NCI-H187 (cell line): Measurements from ENCODE around the gene FRYL.
"Not testable (repeated sequence)": the region's sequence is repeated elsewhere in the genome, so short reads cannot be mapped to it uniquely, and the experiment has no call there.

ENCODE experiments used
- DNase-seq, 2 experiments: peaks; one replicate each; lab custom pipeline; 2025; lab: John Stamatoyannopoulos, UW

Gene FRYL

DNA sequence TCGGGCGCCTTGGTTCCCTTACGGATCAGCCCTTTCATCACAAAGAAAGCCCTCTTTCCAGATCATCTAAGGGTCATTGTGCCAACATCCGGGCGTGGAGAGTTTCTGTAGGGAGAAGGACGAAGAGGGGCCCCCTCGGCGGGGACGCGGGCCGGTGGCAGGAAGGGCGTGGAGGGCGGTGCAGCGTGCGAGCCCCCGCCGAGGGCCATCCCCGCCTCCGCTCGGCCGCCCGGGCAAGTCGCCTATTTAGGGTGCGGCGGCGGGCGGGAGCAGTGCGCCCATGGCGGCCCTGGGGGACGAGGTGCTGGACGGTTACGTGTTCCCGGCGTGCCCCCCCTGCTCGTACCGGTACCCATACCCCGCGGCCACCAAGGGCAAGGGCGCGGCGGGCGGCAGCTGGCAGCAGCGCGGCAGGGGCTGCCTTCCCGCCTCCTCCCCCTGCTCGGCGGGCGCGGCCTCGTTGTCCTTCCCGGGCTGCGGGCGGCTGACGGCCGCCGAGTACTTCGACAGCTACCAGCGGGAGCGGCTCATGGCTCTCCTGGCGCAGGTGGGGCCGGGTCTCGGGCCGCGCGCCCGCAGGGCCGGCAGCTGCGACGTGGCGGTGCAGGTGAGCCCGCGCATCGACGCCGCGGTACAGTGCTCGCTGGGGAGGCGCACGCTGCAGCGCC is 289.9 kb downstream of the FRYL start, which contains the start of gene ZAR1:
Gene ZAR1, plus strand, starts transcription at position 241 of the 668 bp plus-strand sequence. Its CDS starts 40 bp downstream, at position 281.
- no peak for DNase-seq

DNA sequence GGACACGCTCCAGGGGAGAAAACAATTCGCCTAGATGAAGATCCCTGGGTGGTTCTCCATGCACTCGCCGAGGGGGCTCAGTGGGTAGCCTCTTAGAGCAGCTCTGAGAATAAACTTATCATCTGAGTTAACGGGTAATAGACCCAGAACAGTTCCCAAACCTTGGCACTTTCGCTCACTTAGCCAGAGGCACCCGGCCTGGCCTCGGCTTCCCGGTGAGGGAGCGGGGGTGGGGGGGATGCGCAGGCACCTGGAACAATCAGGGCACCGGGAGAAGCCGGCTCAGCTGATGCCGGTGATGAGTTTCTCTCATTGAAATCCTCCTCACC is 290.4 kb downstream of the FRYL start:
- DNase-seq: no peak

DNA sequence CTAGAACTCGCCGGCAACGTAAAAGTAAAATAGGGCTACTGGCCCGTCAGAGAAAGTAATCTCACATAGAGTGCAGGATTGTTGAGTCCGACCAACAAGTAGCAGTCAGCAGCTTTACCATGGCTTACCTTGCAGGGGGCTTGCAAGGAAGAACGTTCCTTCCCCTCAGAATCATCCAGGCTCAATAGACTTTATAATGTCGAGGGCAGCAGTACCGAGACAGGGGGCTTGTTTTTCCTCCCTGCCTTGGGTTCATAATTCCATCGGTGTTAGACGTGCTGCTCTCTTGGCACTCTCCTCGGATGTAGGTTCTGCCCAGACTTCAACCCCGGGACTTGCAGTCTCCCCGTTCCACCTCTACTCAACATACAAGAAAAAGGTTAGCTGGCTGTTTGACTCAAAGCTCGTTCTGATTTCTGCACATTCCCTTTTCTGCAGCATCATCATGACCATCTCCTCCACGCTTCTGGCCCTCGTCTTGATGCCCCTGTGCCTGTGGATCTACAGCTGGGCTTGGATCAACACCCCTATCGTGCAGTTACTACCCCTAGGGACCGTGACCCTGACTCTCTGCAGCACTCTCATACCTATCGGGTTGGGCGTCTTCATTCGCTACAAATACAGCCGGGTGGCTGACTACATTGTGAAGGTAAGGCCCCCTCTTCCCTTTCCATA is 295.4 kb downstream of the FRYL start:
- DNase-seq: no peak

DNA sequence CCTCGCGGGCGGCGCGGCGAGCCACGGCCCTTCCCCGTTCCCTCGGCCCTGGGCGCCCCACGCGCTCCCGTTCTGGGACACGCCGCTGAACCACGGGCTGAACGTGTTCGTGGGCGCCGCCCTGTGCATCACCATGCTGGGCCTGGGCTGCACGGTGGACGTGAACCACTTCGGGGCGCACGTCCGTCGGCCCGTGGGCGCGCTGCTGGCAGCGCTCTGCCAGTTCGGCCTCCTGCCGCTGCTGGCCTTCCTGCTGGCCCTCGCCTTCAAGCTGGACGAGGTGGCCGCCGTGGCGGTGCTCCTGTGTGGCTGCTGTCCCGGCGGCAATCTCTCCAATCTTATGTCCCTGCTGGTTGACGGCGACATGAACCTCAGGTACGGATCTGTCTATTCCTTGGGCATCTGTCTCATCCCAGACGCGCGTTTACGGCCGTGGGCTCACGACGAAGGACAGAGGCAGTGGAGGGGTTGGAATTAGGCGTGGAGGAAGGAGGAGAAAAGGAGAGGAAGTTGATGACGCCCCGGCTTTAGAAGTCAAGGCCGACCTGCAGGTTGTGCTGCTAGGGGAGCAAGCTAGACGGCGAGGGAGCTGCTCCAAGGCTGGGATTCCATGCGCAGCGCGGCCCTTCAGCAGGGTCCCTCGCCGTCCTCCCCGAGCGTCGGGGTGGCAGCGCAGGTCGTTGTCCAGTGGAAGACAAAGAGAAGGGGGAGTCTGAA is 296.1 kb downstream of the FRYL start:
- no peak for DNase-seq

DNA sequence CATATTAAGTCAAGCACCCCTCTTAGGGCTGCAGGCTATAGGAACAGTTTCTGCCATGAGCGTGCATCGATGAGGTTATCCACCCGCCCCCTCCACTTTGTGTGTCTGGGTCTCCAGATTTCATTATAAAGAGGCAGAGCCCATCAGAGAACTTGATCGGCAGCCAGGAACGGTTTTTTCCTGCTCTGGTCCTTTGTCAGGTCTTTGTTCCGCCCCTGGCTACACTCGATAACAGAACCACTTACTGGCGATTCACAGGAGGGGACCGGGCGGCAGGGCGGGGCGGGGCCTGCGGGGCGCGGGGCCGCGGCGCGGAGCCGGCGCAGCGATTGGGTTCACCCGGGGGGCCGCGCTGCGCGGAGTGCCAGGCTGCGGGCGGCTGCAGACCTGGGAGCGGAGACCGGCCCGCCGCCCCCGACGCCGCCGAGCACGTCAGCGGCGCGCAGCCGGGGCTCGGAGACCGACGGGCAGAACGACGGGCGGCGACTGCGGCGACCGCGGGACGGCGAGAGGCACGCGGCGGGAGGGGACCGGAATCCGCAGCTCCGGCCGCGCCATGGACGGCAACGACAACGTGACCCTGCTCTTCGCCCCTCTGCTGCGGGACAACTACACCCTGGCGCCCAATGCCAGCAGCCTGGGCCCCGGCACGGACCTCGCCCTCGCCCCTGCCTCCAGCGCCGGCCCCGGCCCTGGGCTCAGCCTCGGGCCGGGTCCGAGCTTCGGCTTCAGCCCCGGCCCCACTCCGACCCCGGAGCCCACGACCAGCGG is 296.9 kb downstream of the FRYL start, which contains the start of gene SLC10A4:
Gene SLC10A4, plus strand, starts transcription at position 338 of the 771 bp plus-strand sequence. Its CDS starts 219 bp downstream, at position 557.
- DNase-seq: peak; percentile 17 to 30

DNA sequence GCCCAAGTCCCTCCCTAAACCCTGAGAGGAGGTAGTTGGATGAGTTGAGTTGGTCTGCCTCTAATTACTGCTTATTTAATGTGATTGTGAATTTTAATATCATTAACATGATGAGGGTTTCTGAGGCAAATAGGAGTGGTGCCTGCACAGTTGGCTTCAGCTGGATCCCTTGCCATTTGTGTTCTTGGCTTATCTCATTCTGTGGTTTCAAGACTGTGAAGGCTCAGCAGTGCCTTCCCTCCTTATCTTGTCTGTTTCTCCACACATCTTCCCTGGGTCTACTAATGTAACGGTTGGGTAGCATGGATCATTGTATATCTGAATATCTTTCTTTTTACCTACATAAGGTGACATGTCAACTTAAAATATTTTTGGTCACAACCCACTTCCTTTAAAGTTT is 298.5 kb downstream of the FRYL start:
- no peak for DNase-seq

DNA sequence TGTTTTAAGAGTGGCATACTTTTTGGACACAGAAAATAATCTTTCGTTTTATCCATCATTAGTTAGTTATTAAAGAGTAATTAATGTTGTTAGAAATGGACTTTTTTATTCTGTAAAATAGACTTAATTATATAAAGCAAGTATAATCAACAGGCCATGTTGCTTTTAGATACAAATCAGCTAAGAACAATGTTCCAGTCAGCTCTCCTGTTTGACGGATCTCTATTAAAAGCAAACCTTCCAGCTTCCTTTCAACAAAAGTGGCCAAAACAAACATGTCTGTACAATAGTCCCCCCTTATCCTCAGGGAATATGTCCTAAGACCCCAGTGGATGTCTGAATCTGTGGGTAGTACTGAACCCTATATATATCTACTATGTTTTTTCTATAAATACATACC is 301.8 kb downstream of the FRYL start:
- DNase-seq: no peak

DNA sequence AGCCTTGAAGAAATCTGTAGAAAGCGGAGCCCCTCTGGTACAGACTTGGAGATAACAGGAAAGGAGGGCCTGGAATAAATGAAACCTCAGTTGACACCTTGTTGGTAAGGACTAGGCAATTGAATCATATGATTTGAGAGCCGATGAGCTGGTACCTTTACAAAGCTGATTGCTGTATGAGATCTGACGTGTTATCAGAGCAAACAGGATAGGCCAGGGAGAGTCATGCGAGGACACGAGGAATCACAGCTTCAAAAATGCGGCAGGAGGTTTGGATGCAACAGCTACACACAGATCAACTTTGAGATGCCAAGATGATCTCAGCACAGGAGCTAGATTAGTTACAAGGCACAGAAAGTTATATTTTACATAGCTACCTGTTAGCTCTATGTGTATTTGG is 304.3 kb downstream of the FRYL start:
- no peak for DNase-seq

DNA sequence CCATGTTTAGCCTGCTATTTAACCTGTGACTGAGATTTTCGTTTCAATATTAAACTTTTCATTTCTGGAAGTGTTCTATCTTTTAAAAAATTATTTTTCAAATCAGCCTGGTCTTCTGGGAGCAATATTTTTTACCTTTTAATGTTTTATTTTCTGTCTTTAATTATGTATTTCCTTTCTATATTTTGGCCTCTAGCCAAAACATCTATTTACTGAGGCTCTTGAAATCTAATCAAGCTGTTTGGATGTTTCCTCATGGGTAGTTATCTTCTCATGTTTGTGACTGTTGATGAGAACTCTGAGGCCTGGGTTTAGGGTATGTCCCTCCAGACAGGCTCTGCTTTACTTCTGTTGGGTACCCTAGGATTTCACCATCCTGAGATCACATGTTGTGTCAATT is 307.3 kb downstream of the FRYL start:
- no peak for DNase-seq

DNA sequence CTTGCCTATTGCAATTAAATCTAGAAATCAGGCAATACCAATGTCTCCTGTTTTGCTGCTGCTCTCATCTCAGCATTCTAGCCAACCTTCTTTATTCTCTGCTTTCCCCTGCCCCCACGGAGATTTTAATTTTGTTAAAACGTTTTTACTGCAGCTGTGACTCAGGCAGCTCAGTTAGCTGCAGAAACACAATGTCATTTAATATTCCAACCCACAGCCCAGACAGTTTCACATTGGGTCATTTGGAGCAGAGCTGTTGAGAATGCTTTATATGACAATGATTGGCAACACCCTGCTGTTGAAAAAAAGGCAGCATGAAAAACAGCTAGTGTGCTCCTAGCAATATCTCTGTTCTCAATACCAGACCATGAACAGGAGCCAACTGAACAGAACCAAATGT is 309.5 kb downstream of the FRYL start:
- no peak for DNase-seq

DNA sequence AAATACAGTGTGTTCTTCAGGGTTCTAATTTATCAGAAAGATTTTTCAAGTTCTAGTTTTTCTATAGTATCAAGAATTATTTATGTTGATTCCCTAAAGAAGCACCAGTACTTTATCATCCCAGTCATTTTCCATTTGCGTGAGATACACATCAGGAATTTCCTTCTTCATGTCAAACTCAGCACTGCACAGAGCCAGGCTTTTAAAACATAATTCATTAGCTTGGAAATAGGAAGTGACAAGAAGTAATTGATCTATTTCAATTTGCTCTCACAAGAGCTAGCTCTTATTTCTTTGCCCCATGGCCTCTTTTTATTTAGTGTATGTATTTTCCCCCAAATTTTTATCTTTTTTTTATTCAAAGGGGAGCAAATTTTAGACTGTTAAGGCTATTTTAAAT is 309.9 kb downstream of the FRYL start:
- DNase-seq: no peak

DNA sequence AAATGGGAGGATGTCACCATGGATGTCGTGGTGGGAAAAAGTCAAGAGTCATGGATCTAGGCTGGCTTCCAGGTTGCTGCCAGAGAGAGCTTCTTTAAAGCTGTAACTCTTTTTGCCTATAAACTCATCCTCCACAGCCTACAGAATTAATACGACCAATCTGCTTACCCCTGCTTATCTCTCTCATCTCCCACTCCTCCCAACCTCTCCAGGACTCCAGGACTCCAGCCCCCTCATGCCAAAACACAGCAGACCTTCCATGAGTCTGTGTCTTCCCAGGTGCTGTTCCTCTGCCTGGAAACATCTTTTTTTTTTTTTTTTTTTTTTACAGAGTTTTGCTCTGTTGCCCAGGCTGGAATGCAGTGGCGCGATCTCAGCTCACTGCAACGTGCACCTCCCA is 312.2 kb downstream of the FRYL start:
- no peak for DNase-seq

DNA sequence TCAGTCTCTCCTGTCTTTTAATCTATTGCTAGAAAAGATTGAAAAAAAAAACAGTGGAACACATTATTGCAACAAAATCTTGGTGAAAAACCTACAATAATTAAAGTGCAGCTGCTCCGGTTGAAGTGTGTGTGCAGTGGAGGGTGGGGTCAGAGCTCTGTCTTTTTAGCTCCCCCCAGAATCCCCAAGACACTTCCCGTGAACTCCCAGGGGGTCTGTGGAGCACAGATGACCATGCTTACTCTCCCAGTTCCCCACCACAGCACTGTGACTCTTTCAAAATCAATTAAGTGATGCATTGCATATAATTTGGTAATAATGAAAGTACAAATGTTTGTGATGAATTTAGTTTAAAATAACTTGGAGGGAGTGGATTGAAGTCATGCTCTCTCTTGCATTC is 312.6 kb downstream of the FRYL start:
- DNase-seq: no peak

DNA sequence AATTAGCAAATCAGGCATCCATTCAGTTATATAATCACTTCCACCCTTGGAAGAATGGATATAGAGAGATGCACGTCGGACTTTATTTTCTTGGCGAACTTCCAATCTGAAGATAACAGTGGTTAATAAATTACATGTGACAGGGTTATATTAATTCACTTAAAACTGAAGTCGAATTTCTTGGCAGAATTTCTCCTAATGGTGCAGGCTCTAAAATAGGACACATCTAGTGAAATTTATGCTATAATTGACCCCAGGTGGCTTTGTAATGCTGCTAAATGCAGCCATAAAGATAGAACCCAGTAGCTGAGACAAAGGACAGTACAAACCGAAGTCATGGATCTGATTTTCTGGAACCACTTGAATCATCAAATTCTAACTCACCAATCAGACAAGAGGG is 317.7 kb downstream of the FRYL start:
- DNase-seq: no peak

DNA sequence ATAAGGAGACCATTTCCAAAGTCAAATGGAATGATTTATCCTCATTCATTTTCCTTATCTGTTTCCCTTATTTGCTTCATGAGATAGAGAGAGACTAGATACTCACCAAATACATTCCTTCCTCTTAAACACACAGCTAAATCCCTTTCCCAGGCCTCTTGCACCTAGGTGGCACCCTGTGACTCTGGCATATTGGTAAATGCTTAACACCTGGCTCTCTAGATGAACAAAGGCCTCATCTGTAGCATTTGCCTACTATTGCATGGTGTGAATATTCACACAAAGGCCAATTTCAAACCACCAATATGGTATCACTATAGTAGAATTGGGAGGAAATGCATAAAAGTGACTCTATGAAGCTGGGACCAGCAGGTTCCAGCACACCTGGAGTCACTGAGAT is 319.1 kb downstream of the FRYL start:
- no peak for DNase-seq

DNA sequence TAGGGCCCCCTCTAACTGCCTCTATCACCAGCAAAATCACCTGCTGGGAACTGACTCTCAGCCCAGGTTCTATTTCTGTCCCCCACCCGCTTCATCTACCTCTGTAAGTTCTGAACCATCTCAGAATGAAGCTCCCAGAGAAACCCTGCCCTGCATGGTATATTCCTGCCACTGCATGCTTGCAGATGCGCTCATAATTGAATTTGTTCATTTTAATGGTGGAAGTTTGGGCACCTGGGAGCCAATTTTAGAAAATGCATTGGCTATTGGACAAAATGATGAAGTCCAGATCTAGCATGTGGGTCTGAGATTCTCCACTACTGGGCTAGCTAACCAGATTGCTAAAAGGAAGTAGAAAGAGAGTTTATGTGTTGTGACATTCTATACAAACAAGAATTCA is 325.5 kb downstream of the FRYL start:
- DNase-seq: no peak

DNA sequence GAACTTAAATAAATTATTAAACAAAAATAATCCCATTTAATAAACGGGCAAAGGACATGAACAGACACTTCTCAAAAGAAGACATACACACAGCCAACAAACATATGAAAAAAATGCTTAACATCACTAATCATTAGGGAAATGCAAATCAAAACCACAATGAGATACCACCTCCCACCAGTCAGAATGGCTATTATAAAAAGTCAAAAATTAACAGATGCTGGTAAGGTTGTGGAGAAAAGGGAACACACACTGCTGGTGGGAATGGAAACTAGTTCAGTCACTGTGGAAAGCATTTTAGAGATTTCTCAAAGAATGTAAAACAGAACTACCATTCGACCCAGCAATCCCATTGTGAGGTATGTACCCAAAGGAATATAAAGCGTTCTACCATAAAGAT is 328.4 kb downstream of the FRYL start:
- DNase-seq: not testable (repeated sequence)

DNA sequence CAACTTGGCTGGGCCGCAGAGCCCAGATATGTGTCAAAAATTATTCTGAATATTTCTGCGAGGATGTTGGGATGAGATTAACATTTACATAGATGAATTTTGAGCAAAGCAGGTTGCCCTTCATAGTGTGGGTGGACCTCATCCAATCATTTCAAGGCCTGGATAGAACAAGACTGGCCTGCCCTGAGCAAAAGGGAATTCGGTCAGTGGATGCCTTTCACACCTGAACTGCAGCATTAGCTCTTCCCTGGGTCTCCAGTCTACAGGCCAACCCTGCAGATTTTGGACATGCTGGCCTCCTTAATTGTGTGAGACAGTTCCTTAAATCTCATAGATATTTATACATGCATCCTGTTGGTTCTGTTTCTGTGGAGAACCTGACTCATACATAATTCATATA is 329.3 kb downstream of the FRYL start:
- DNase-seq: no peak

DNA sequence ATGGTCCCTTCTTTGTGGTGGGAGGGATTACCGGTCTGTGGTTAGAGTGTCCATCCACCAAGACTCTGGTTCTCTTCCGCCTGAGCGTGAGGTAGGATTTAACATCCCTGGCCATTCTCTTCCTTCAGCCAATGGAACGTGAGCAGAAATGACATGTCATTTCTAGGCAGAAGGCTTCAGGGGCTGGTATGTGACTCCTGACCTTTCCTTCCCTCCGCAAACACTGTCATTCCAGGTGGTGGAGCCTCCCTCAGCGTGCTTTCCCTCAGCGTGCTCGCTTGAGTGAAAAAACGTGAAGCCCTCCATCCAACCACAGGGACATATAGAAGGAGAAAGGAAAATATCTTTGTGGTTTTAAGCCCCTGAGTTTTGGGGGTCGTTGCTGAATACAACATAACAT is 330.9 kb downstream of the FRYL start:
- no peak for DNase-seq
